Activated CD8-positive, alpha-beta T cell treated with anti-CD3 and anti-CD28 coated beads, Interleukin-2, amount 10 ng/mL, durations not matched to agents 7 days and 5 days (primary cell): ENCODE measurements around the gene DAB2IP. TPM values are rescaled to one million over a fixed set of nuclear protein-coding genes. Genes with fewer than 3 reads are reported as not detected.

ENCODE experiments used
- ATAC-seq: fragments of 150-1000 bp; cut with Tn5 transposase; one replicate; pipeline ENCODE4 v1.10.0; 2021; ENCODE audit warnings: moderate library complexity
- CTCF ChIA-PET: fragments of 350-600 bp; sonication (Branson Sonifier 250); formaldehyde crosslinking; loops from one replicate; lab custom pipeline; 2021; ENCODE audit warnings: antibody characterized with exemption; lab: Charles Lee
- POLR2A ChIA-PET: fragments of 350-600 bp; sonication (Branson Sonifier 250); formaldehyde crosslinking; loops from one replicate; lab custom pipeline; 2021; ENCODE audit warnings: antibody characterized with exemption; lab: Charles Lee
- DNase-seq: peaks from one replicate; pipeline ENCODE4 v3.0.0-alpha.2; 2020
- H3K27ac Mint-ChIP-seq: one replicate; pipeline ENCODE4 v1.8.0; 2021; ENCODE audit warnings: mild to moderate bottlenecking, mixed read lengths
- H3K27me3 Mint-ChIP-seq: one replicate; pipeline ENCODE4 v1.8.0; 2021; ENCODE audit warnings: low read depth, mixed read lengths
- H3K36me3 Mint-ChIP-seq: one replicate; pipeline ENCODE4 v1.8.0; 2021; ENCODE audit warnings: low read depth, mixed read lengths
- H3K4me1 Mint-ChIP-seq: one replicate; pipeline ENCODE4 v1.8.0; 2021; ENCODE audit warnings: low read depth, mixed read lengths
- H3K4me3 Mint-ChIP-seq: one replicate; pipeline ENCODE4 v1.8.0; 2021; ENCODE audit warnings: mild to moderate bottlenecking, mixed read lengths
- H3K9me3 Mint-ChIP-seq: one replicate; pipeline ENCODE4 v1.8.0; 2022; ENCODE audit warnings: mixed read lengths; ENCODE audit not compliant: insufficient read depth
- total RNA-seq, 2 experiments: library from RNA; stranded (reverse); gene quantifications; one replicate each; pipeline ENCODE4 v1.2.3, GENCODE V29; 2021

The DAB2IP gene
- total RNA-seq, 2 experiments from 2014 or later: 0.08 to 0.13 TPM

- no peaks in the 10 kb centered on the region for H3K36me3 Mint-ChIP-seq
- ATAC-seq (no peak), DNase-seq (no peak)
- H3K4me3 Mint-ChIP-seq: no peak overlapping the region
- CTCF ChIA-PET: no interaction called here
- POLR2A ChIA-PET: no interaction called here
- peaks cover 12% of the 10 kb centered on the region for H3K27me3 Mint-ChIP-seq
- peaks cover 4% of the 10 kb centered on the region for H3K4me1 Mint-ChIP-seq
- H3K9me3 Mint-ChIP-seq: no peaks in the 10 kb centered on the region
- H3K27ac Mint-ChIP-seq: no peak overlapping the region
These were observed 76.0 kb downstream of the DAB2IP start for GRCh38 chr9:121727295-121728020.

- Mint-ChIP-seq H3K4me1 (peaks cover 15% of the 10 kb centered on the region), H3K27me3 (peaks cover 12% of the 10 kb centered on the region), H3K27ac (no peak overlapping the region), H3K4me3 (no peak overlapping the region), H3K9me3 (no peaks in the 10 kb centered on the region), H3K36me3 (no peaks in the 10 kb centered on the region)
- no peak for ATAC-seq
- ChIA-PET POLR2A (no interaction called here), CTCF (interaction anchor here (0.5 kb wide), 1 partner anchor 37 kb away, joined by 4 read pairs; no protein-coding TSS in a partner anchor)
- no peak for DNase-seq
These were observed 77.5 kb downstream of the DAB2IP start for GRCh38 chr9:121728916-121729315.

GRCh38 chr9:121729769-121730562, 78.5 kb downstream of the DAB2IP start:
- Mint-ChIP-seq H3K27ac (no peak overlapping the region), H3K27me3 (peaks cover 15% of the 10 kb centered on the region), H3K9me3 (no peaks in the 10 kb centered on the region), H3K36me3 (no peaks in the 10 kb centered on the region), H3K4me3 (no peak overlapping the region), H3K4me1 (peaks cover 16% of the 10 kb centered on the region)
- CTCF ChIA-PET: no interaction called here
- DNase-seq (no peak), ATAC-seq (no peak)
- POLR2A ChIA-PET: no interaction called here

DNA sequence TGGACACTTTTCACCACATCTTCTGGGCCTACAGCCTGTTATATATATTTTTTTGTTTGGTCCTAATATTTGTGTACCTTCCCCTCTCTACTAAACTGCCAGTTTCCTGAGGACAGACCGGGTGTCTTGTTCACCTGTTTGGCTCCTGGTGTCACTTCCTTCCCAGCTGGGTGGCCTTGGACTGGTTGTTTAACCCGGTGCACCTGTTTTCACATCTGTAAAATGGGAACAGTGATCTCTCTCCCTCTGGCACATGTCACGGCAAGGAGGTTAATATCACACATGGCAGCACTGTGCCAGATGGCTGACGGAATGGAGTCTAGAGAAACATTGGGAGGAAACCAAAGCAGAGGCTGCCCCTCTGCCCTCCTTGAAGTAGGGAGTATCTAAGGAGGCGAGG, 79.7 kb downstream of the DAB2IP start:
- peaks cover 25% of the 10 kb centered on the region for H3K4me1 Mint-ChIP-seq
- no peak overlapping the region for H3K27ac Mint-ChIP-seq
- no peak for ATAC-seq
- POLR2A ChIA-PET: no interaction called here
- no peaks in the 10 kb centered on the region for H3K9me3 Mint-ChIP-seq
- H3K27me3 Mint-ChIP-seq: peaks cover 22% of the 10 kb centered on the region
- CTCF ChIA-PET: no interaction called here
- DNase-seq: no peak
- no peak overlapping the region for H3K4me3 Mint-ChIP-seq
- no peaks in the 10 kb centered on the region for H3K36me3 Mint-ChIP-seq

DNA sequence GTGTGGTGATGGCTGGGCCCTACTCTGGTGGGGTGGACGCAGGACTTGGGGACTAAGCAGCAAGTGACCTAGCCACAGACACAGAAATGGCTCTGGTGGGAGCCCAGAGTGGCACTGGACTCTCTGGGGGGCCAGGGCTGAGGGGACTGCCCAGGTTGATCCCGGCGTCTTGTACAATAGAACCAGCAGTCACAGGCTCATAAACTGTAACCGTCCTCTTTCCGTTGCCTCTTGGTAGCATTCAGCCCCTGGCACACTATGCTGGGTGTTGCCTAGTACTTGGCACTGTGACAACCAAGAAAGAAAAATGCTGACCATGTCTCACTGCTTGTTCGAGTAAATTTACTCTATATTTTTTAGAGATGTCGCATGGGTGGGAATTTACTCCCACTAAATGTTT, 80.5 kb downstream of the DAB2IP start:
- ChIA-PET CTCF (interaction anchor here (0.9 to 2.2 kb wide), 2 partner anchors 36 to 45 kb away, joined by 3 to 8 read pairs; no protein-coding TSS in a partner anchor), POLR2A (no interaction called here)
- Mint-ChIP-seq H3K27ac (no peak overlapping the region), H3K27me3 (peaks cover 25% of the 10 kb centered on the region), H3K9me3 (no peaks in the 10 kb centered on the region), H3K4me3 (no peak overlapping the region), H3K4me1 (peaks cover 30% of the 10 kb centered on the region), H3K36me3 (no peaks in the 10 kb centered on the region)
- ATAC-seq (no peak), DNase-seq (no peak)

DNA sequence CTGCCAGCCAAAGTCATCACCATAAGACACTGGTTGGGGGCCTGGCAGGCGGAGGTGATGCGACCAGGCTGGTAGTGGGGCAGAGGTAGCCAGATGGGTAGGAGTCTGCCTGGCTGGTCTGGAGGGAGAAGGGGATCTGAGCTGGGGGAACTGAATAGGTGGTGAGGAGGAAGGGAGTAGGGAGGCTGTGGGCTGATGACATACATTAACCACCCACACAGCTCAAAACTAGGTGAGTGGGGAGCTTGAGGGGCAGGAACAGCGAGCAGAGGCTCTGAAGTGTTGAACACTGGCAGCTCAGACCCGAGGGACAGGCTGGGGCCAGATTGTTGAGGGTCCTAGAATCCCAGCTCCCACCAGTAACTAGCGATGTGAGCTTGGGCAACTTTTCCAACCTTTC, 81.0 kb downstream of the DAB2IP start:
- Mint-ChIP-seq H3K9me3 (no peaks in the 10 kb centered on the region), H3K27ac (no peak overlapping the region), H3K4me1 (peaks cover 30% of the 10 kb centered on the region), H3K36me3 (no peaks in the 10 kb centered on the region), H3K27me3 (peaks cover 25% of the 10 kb centered on the region), H3K4me3 (no peak overlapping the region)
- ATAC-seq (no peak), DNase-seq (no peak)
- ChIA-PET CTCF (interaction anchor here (0.9 to 2.2 kb wide), 3 partner anchors 36 to 367 kb away, joined by 3 to 8 read pairs (median 3); no protein-coding TSS in a partner anchor), POLR2A (no interaction called here)

DNA sequence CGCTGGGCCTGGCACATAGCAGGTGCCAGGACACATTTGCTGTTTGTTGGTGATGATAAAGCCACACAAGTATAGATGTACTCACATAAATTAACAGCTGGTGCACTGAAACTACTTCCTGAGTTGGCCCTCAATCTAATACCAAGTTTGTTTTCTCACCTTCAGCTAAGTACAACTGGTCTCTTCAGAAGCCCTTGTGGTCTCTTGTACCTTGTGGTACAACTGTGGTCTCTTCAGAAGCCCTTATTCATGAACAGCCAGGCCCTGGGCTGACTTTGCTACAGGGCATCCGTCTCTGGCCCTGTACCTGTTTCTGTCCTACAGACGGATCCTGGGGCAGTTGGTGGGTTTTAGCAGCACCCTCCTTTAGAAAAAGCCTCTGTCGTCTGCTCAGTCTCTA, 81.5 kb downstream of the DAB2IP start:
- H3K4me3 Mint-ChIP-seq: no peak overlapping the region
- CTCF ChIA-PET: interaction anchor here (0.9 to 2.2 kb wide), 4 partner anchors 37 to 366 kb away, joined by 3 to 8 read pairs (median 3); no protein-coding TSS in a partner anchor
- peaks cover 25% of the 10 kb centered on the region for H3K27me3 Mint-ChIP-seq
- no peak overlapping the region for H3K27ac Mint-ChIP-seq
- DNase-seq (peak; percentile 42), ATAC-seq (peak; percentile 62)
- POLR2A ChIA-PET: no interaction called here
- no peaks in the 10 kb centered on the region for H3K36me3 Mint-ChIP-seq
- H3K9me3 Mint-ChIP-seq: no peaks in the 10 kb centered on the region
- H3K4me1 Mint-ChIP-seq: peaks cover 30% of the 10 kb centered on the region

- DNase-seq: no peak
These were observed 83.0 kb downstream of the DAB2IP start for GRCh38 chr9:121734465-121734864.

GRCh38 chr9:121735065-121735792, 83.8 kb downstream of the DAB2IP start:
- H3K9me3 Mint-ChIP-seq: no peaks in the 10 kb centered on the region
- peak; percentile 40 for ATAC-seq
- H3K4me3 Mint-ChIP-seq: no peak overlapping the region
- POLR2A ChIA-PET: no interaction called here
- no peak overlapping the region for H3K27ac Mint-ChIP-seq
- peaks cover 30% of the 10 kb centered on the region for H3K4me1 Mint-ChIP-seq
- CTCF ChIA-PET: interaction anchor here (0.7 to 1.8 kb wide), 8 partner anchors 9 to 152 kb away, joined by 3 to 10 read pairs (median 4); no protein-coding TSS in a partner anchor
- peaks cover 35% of the 10 kb centered on the region for H3K27me3 Mint-ChIP-seq
- H3K36me3 Mint-ChIP-seq: no peaks in the 10 kb centered on the region
- DNase-seq: peak; percentile 30

More at GRCh38 chr9:121734465-121734864, 83.0 kb downstream of the DAB2IP start:
- H3K4me3 Mint-ChIP-seq: no peak overlapping the region
- no peaks in the 10 kb centered on the region for H3K36me3 Mint-ChIP-seq
- ATAC-seq: no peak
- no peak overlapping the region for H3K27ac Mint-ChIP-seq
- ChIA-PET POLR2A (interaction anchor here (0.6 kb wide), 1 partner anchor 150 kb away, joined by 3 read pairs; no protein-coding TSS in a partner anchor), CTCF (interaction anchor here (1.1 to 1.8 kb wide), 7 partner anchors 10 to 259 kb away, joined by 3 to 10 read pairs (median 4); no protein-coding TSS in a partner anchor)
- peaks cover 30% of the 10 kb centered on the region for H3K4me1 Mint-ChIP-seq
- no peaks in the 10 kb centered on the region for H3K9me3 Mint-ChIP-seq
- peaks cover 34% of the 10 kb centered on the region for H3K27me3 Mint-ChIP-seq

DNA sequence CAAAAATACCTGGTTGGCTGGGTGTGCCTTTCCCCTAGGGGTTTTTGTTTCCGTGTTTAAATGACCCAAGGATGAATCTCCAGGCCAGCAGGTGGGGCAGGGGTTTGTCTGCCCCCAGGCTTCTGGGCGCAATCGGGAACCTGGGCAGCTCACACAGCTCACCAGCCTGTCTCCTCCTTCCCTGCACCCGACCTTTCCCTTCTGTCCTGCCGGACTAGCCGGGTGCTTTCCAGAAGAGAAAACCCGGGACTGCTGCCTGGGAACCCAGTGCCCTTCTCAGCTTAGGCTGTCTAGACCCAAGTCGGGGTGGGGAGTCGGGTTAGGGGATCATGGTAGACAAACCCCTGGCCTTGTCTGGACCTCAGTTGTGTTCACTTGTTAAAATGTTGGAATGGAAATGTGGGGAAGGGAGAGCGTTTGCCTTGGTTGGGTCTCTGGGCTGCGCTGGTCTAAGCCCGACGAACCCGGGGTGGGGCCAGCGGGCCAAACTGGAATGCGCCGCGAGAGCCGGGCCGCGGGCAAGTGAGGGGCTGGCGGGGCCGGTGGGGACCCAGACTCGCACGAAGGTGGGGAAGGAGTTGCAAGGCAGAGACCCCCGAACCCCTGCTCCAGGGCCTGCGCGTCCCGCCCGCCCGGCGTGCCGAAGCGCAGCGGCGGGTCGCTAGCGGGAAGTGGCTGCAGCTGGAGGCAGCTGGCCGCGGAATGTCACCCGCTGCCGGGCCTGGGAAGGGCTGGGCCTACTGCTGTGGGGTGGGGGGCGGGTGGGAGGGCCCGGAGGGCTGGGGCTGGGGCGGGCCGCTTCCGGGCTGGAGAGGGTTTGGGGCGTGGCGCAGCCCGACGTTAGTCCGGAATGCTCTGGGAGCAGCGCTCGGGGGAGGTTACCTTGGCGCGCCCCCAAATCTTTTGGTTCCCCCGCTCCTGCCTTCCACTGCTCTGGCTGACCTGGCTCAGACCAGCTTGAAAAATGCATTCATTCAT, 84.6 kb downstream of the DAB2IP start:
- ChIA-PET CTCF (interaction anchor here (1.0 to 1.8 kb wide), 4 partner anchors 8 to 49 kb away, joined by 3 to 10 read pairs (median 6); no protein-coding TSS in a partner anchor), POLR2A (no interaction called here)
- ATAC-seq: no peak
- H3K4me3 Mint-ChIP-seq: no peak overlapping the region
- H3K27me3 Mint-ChIP-seq: peaks cover 38% of the 10 kb centered on the region
- no peak overlapping the region for H3K27ac Mint-ChIP-seq
- peaks cover 30% of the 10 kb centered on the region for H3K4me1 Mint-ChIP-seq
- DNase-seq: no peak
- no peaks in the 10 kb centered on the region for H3K36me3 Mint-ChIP-seq
- no peaks in the 10 kb centered on the region for H3K9me3 Mint-ChIP-seq
